ENCODE results near the gene C4BPA. TPM values are rescaled to one million over a fixed set of nuclear protein-coding genes. Genes with fewer than 3 reads are reported as not detected.

C4BPA gene
- total and polyA plus RNA-seq, 2 of the 8 experiments (the other 6 are each of a cell fraction or from before 2014, with no cell fraction given): not detected

DNA sequence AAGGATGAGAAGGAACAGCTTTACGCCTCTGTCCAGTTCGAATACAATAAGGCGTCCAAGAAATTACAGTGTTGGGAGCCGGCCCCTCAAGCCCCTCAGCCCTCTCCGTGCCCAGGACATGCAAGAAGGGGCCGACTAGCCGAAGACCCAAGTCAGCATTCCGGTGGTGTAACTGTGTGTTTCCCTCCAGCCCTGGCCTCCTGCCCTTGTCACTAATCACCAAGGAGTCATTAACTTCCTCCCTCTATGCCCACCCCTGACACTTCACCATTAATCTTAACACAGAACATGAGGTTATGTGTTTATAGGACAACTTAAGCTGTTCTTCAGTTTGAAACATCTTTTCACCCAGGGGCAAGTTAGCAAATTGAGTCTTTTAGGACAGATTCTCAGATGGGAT lies 31.8 kb upstream of the C4BPA start (continued):
- TF ChIP-seq, protein P1, sequence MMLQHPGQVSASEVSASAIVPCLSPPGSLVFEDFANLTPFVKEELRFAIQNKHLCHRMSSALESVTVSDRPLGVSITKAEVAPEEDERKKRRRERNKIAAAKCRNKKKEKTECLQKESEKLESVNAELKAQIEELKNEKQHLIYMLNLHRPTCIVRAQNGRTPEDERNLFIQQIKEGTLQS (IDR thresholded peaks at IDR 0.05; ENCODE audit: insufficient read depth, low read depth, low read length): no peak
- no peak for TF ChIP-seq EZH2 (IDR thresholded peaks at IDR 0.05; ENCODE audit: low read depth, low read length, severe bottlenecking)
- no peak for TF ChIP-seq GABPA (IDR thresholded peaks at IDR 0.05; ENCODE audit: borderline replicate concordance, insufficient read depth, low read length)
- TF ChIP-seq SRF (IDR thresholded peaks at IDR 0.05; ENCODE audit: low read depth, low read length): no peak
- TF ChIP-seq CTBP2 (IDR thresholded peaks at IDR 0.05; ENCODE audit: borderline replicate concordance, insufficient read depth, insufficient read length, low read length): no peak
